Fibroblast of mammary gland (primary cell): ENCODE data around the gene MYB.

Experiments
- DNase-seq: peaks from one replicate; pipeline ENCODE4 v3.0.0-alpha.2; 2010; ENCODE audit warnings: low read depth
- H3K4me3 ChIP-seq: 2 replicates; pipeline ENCODE4 v1.5.1; 2011; ENCODE audit warnings: low read depth, mild to moderate bottlenecking, low read length, moderate library complexity; ENCODE audit not compliant: control insufficient read depth
- CTCF ChIP-seq: conservative IDR thresholded peaks from 2 replicates; pipeline ENCODE4 v1.5.1; 2011; ENCODE audit warnings: low read depth, low read length, inconsistent platforms; ENCODE audit not compliant: control insufficient read depth, insufficient read depth

MYB gene

GRCh38 chr6:135188718-135189117, 7.6 kb downstream of the MYB start:
- no peak overlapping the region for H3K4me3 ChIP-seq
- no peak for DNase-seq
- TF ChIP-seq CTCF: no peak

- no peak for TF ChIP-seq CTCF
- no peak for DNase-seq
- H3K4me3 ChIP-seq: no peak overlapping the region
Measured at GRCh38 chr6:135189344-135189743, 8.2 kb downstream of the MYB start.

GRCh38 chr6:135191508-135192255, 10.6 kb downstream of the MYB start:
- DNase-seq: no peak
- H3K4me3 ChIP-seq: no peak overlapping the region
- no peak for TF ChIP-seq CTCF

GRCh38 chr6:135192256-135193174, 11.4 kb downstream of the MYB start:
- H3K4me3 ChIP-seq: no peak overlapping the region
- no peak for TF ChIP-seq CTCF
- DNase-seq: no peak

- no peak for DNase-seq
- no peak overlapping the region for H3K4me3 ChIP-seq
- TF ChIP-seq CTCF: no peak
Measured at GRCh38 chr6:135193221-135193620, 12.1 kb downstream of the MYB start.

GRCh38 chr6:135195041-135195440, 13.9 kb downstream of the MYB start:
- H3K4me3 ChIP-seq: no peak overlapping the region
- DNase-seq: no peak
- no peak for TF ChIP-seq CTCF
